NCI-H226 (cell line): ENCODE measurements around the gene UQCR11.
A peak's percentile ranks its signal among the peaks of the same experiment; 100 is the strongest.
"Not testable (repeated sequence)": the region's sequence is repeated elsewhere in the genome, so short reads cannot be mapped to it uniquely, and the experiment has no call there.

Experiments used
- DNase-seq: peaks from one replicate; pipeline ENCODE4 v3.0.0-alpha.2; 2015

The UQCR11 gene

DNA sequence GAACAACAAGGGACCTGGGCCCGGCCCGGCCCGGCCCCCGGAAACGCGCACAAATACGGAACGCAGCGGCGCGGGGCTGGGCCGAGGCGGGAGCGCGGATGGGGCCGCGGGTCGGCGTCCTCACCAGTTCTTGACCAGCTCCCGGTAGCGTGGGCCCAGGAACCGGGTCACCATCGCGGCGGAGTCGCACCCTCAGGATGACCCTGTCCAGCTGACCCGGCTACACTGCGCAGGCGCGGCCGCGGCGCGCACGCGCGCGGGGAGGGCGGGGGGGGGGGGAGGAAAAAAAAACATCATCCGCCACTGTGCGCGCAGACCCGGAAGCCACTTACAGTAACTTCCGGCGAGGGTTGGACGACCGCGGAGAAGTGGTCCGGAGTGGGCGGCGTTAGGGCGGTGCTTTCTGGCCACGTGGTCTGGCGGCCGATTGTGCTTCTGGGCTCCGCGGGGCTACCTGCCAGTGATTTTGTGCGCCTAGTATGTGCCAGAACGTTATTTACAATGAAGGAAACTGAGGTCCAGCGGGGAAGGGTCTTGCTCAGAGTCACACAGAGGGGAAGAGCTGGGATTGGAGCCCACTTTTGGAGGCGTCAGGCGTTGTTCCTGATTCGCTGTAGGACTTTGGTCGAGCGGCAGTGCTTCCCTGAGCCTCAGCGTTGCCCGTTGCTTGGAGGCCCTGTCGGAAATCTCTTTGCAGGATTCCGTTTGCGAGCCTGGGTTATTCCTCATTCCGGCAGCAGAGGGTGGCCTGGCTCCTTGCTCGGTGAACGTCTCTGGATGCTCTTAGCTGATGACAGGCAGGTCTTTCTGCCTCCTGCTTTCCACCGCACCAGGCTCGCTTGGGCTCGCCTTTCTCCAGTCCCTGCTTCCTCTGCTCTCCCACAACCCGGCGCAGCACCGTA lies at the start of gene UQCR11:
Gene UQCR11 (minus strand): TSS at position 227 of the 902 bp plus-strand sequence. CDS start 53 bp downstream, at position 174.
- peak; percentile 90 for DNase-seq

DNA sequence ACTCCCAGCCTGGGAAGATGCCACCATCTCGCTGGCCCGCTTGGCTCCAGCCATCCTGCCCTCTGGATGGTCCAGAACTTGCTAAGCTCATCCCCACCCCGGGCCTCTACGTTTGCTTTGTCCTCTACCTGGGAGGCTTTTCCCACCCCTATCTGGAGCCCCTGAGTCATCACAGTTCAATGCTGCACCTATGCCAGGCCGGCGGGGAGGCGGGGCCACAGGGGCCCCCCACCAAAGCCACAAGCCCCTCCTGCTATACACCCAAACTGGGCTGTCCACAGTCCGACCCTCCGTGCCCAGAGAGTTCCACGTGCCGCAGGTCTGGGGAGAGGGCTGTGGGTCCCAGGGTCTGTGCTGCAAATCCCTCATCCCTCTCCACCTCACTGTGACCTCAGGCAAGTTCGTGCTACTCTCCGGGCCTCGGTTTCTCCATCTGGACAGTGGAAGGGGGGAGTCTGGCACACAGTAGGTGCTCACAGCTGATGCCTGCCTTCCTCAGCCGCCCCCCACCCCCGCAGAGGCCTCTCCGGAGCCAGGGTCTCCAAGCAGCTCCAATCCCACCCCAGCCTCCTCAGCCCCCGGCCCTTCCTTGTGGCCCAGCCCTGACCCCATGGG lies 49.0 kb upstream of the UQCR11 start:
- DNase-seq = no peak

DNA sequence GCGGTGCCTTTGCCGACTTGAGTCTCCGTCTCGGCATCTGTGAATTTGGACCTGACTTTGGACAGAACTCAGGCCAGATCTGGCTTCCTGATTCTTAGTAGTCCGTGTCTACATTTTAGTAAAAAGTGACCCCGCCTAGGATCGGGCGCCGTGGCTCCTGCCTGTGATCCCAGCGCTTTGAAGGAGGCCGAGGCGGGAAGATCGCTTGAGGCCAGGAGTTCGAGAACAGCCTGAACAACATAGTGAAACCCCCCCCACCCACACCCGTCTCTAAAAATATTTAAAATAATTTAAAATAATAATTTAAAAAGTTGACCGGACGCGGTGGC lies 48.0 kb upstream of the UQCR11 start:
- DNase-seq = no peak

DNA sequence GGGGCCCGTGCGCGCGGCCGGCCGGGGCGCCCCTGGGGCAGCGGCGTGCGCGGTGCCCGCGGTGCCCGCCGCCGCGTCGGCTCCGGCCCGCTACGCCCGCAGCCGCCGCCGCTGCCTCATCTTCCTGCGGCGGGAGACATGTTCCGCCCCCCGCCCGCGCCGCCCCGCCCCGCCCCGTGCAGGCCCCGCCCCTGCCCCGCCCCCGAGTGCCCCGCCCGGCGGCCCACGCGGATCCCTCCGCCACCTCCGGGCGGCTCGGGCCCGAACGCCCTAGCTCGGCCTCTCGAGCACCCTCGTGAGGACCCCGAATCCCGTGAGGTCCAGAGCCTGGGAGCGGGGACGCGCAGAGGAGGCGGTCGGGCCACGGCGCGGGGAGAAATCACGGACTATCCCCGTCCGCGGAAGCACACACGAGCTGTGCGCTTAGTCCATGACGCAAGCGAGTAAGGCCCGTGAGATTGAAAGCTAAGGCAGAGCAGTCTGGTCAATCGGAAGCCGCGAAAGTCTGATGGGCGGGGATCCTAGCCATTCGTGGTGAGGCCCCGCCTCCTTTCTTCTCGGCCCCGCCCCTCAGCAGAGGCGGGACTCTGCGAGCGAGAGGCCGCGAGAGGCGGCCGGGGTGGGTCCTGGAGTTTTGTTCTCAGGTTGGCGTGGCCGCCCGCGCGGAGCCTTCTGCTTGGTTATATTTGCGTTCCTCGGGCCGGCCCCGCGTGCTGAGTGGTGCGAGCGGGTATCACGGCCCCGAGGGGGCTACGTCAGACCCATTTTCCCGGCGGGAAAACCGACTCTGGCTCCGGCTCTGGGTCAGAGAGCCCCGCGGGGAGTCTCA lies 47.4 kb upstream of the UQCR11 start, which contains the start of gene TCF3:
Gene TCF3 (minus strand): TSS at position 145 of the 829 bp plus-strand sequence. CDS start 2,367 bp downstream, outside the sequence.
- peak; percentile 91 for DNase-seq

DNA sequence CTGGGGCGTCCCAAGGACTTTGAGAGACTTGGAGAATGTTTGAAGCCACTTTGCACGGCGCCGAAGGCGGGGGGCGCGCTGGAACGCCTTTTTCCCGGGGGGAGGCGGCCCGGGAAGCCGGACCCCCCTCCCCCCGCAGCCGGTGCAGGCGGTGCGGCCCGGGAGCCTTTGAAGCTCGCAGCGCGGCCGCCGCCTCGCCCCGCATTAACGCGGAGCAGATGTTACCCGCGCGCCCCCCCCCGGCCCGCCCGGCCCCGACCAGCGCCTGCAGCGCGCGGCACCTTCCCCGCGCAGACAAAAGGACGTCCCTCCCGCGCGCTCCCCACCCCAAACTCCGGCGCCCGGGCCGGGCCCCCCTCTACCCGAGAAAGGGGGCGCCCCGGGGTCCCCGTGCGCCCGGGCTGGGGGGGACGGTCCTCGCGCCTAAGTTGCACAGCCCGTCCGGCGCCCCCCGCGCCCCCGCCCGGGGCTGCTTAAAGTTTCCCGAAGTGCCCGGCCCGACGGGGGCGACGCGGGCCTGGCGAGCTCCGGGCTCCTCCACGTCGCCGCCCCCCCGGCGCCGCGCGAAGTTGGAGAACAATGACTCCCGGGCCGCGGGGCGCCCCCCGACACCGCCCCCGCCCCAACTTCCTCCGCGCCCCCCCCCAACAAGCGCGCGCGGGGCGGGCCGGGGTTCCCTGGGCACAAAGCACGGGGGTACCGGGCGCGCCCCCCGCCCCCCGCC lies 46.5 kb upstream of the UQCR11 start:
- no peak for DNase-seq

DNA sequence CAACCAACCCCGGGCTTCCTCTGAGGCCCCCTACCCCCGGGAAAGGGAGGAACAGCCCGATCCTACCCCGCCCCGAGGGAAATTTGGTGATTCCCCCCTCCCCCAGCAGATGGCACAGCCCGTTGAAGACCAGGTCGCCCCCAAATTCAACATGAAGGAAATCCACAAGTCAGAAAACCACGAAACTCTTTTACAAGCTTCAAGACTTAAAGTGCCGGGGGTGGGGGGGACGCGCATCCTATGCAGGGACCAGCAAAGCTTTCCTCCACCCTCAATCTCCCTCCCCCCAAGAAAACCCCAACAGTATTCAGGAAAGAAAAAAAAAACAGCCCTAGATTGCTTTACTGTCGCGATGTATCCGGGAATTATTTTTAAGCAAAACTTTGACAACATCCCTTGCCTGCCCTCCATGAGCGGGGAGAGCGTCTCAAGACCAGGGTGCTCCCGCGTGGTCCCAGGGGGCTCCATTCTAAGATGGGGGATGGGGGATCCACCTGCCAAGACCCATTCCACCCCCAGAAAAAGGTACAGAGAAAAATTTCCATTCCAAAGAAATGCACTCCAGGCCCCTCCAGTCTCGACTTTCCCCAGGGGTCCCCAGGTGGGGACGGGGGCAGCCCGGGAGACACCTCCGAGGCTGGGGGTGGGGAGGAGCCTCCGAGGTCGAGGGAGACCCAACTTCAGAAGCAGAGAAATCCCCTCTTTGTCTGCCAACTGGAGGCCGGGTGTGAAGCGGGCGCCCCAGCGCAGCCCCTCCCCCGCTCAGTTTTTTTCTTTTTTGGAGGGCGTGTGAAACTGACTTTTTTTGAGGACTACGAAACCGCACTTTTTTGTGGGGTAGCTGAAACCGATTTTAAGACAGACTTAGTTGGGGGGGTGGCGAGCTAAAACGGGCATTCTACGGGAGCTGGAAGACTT lies 45.6 kb upstream of the UQCR11 start:
- no peak for DNase-seq

DNA sequence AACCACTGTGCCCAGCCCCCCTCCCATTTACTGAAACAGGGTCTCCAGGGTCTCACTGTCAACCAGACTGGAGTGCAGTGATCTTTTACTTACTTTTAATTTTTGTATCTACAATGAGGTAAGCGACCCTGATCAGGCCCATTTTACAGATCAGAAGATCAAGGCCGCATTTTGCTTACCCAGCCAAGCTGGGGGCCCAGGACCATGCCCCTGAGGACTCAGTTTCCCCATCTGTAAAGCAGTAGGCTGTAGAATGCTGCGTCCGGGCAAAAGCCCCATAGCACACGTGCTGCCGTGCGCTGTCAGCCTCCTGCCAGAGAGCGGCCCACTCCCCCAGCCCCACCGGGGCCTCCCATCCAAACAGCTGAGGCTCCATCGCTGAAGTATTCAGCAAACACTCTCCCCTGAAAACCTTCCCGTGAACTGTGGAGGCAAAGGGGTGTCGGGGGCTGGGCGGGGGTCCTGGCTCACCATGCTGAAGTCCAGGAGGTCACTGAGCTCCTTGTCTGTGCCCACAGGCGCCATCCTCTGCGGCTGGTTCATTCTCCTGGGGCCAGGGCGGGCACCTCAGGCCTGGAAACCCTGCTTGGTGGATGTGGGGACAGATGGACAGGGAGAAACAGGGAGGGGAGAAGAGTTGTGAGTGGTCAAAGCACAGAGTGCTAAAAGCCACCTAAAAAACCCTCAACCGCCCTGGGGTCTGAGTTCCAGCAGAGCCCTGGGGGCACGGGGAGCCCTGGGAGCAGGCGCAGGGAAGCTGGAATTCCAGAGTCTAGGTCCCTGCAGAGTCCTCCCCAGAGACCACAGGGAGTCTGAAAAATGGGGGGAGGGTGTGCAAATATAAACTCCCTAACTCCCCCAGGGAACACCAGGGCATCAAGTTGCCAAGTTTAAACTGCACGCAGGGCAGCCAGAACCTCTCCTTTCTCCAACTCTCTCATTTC lies 44.7 kb upstream of the UQCR11 start:
- DNase-seq = no peak

DNA sequence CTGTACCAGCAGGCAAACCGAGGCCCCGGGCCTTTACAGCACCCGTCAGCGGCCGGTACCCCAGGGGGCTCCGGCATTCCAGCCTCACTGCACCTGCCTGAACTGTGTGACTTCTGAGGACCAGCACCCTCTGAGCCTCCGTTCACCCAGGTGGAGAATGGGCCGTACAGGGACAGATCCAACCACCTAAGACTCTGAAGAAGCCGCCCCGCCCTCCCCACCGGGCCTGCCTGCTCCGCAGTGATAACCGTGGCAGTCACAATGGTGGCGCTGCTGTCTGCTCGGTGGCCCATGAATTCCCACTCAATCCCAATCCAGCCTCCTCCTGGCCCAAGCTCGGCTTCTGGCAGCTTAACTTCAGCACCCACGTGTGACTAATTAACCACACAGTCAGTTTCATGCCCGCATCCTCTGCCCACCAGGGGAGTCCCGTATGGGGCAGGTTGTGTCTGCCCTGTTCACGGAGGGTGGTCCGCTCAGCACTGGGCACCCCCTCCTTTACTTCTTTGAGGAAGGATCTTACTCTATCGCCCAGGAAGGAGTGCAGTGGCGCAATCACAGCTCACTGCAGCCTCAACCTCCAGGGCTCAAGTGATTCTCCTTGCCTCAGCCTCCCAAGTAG lies 43.8 kb upstream of the UQCR11 start:
- no peak for DNase-seq

DNA sequence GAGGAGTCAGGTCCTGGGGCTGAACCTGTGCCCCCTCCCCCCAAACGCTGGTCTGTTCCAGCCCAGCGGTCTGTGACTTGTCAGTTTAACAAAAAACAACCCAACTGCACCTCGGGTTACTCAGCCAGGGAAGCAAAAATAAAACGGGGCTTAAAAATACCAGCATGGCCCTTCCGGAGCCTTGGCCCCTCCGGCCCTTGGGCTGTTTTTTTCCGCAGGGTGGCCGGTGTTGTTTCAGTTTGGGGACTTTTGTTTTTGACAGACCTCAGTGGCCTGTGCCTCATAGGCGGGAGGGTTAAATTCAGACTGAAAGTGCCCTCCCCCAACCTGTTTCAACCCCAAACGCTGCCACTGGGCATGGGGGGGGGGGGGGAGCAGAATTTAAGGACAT lies 43.2 kb upstream of the UQCR11 start:
- no peak for DNase-seq

DNA sequence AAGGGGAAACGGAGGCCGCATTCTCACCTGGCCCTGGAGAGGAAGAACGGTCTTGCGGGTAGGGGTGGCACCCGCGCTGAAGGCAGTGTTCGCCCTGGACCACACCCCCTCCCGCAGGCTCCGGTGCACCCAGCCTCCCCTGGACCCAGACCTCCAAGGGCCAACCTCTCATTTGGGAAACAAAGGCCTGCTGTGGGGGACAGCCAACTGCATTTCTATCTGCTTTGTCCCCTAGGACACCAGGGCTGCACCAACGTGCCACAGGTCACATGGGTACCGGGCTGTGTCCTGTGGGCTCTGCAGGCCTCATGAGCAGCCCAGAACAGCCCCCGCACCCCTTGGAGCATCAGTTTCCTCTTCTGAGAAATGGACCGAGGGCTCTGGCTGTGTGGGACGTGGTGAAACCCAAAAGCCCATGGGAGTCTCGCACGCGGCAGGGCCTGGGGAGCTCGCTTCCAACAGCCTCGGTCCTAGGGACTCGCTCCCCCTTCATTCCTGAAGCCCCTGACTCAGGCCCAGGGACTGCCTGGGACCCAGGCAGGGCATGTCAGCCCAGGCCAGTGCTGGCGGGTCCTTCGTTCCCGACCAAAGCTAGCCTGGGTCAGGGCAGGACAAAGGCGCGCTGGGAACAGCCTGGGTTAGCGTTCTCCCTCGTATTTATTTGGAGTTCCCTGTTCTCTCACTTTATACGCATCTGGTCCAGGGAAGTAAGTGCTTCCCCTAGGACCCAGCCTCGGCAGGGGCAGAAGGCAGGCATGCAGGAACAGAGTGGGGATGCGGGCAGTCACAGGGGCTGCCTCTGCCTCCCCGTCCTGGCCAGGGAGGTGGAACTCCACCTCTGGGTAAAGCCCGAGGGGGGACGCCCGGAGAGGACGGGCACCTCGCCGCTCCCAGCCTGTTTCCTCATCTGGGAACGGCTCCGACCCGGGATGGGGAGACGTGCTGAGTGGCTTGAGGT lies 42.5 kb upstream of the UQCR11 start:
- DNase-seq = no peak

DNA sequence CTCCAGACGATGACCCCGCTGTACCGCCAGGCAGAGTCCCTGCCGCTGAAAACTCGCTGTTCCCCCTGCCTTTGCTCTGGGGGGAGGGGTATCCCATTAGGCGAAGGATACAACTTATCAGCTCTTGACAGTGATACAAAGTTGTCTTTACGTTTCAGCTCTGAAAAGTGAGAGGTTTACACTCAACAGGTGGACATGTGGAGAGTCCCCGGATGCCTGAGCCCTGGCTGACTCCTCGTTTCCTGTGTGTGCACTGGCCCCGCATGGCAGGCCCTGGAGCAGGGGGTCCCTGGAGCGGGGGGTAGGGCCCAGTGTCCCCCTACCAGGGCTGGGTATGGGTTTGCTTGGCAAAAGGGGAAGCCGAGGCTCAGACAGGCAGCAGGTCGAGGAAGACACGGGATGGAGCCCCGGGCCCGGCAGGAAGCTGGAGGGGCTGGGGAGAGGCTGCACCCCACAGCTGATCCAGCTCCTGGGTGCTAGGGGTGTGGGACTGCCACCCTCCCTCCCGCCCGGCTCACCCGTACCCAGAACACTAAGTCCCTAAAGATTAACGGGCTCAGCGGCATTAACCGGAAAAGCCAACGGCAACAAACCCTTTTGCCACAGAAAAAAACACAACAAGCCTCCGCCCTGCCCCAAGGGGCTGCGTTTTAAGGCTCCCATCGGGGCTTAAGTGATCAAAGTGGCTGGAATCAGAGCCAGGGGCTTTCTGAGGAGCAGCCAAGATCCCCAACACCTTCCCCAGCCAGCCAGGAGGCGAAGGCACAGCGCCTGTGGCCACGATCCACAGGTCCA lies 41.6 kb upstream of the UQCR11 start:
- no peak for DNase-seq

DNA sequence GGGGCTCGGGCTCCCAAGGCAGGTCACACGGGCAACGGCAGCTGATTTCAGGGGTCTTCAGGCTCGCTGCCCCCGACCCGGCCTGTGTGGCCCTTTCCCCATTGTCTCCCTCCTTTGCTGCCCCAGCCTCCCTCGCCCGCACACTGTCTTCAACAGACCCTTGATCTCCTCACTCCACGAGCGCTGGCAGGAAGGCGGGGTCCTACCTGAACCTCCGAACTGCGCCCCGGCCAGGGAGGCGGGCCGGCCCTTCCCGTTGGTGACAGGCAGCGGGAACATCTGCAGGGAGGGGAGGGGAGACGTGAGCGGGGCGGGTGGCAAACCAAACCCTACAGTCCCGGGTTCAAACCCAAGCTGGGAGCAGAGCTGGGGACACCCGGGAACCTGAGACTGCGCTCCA lies 40.9 kb upstream of the UQCR11 start:
- no peak for DNase-seq

DNA sequence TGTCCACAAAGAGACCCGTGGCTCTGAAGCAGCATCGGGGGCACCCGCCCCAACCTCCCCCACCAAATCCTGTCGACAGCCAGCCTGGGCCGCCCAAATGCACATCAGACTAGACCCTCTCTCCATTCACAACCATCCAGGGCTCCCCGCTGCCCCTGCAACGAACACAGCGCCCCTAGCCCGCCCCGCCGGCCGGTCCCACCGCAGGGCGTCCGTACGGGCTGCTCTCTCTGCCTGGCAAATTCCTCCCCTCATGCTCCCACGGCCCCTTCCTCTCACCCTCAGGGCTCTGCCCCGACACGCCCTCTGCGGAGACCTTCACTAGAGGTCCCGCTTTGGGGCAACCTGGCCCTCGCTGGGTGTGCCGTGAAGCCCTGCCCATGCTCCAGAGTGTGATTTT lies 40.0 kb upstream of the UQCR11 start:
- DNase-seq = no peak

DNA sequence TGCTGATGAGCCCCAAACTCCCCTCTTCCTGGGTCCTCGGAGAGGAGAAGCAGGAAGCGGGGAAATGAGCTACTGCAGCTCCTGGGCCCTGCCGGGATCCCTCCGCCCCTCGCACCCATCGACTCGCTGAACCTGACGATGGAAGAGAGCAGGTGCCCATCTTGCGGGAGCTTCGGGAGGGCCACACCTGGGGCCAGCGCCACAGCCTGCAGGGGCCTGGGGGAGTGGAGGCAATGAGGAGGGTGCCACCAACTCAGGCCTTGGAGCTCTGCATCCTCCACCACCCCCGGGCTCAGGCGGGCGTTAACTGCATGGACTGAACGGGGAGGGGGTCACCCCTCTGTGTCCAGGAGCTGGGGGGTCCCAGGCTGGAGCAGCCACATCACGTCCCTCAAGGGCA lies 38.8 kb upstream of the UQCR11 start:
- no peak for DNase-seq

DNA sequence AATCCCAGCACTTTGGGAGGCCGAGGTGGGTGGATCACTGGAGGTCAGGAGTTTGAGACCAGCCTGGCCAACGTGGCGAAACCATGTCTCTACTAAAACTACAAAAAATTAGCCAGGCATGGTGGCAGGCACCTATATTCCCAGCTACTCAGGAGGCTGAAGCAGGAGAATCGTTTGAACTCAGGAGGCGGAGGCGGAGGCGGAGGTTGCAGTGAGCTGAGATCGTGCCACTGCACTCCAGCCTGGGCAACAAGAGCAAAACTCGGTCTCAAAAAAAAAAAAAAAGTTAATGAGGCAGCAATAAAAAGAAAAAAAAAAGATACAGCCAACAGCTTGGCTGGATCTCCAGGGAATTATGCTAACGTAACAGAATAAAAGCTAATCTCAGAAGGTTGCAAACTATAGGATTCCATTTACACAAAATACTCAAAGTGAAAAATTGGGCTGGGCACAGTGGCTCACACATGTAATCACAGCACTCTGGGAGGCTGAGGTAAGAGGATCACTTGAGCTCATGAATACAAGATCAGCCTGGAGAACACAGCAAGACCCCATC lies 35.7 kb upstream of the UQCR11 start:
- not testable (repeated sequence) for DNase-seq

DNA sequence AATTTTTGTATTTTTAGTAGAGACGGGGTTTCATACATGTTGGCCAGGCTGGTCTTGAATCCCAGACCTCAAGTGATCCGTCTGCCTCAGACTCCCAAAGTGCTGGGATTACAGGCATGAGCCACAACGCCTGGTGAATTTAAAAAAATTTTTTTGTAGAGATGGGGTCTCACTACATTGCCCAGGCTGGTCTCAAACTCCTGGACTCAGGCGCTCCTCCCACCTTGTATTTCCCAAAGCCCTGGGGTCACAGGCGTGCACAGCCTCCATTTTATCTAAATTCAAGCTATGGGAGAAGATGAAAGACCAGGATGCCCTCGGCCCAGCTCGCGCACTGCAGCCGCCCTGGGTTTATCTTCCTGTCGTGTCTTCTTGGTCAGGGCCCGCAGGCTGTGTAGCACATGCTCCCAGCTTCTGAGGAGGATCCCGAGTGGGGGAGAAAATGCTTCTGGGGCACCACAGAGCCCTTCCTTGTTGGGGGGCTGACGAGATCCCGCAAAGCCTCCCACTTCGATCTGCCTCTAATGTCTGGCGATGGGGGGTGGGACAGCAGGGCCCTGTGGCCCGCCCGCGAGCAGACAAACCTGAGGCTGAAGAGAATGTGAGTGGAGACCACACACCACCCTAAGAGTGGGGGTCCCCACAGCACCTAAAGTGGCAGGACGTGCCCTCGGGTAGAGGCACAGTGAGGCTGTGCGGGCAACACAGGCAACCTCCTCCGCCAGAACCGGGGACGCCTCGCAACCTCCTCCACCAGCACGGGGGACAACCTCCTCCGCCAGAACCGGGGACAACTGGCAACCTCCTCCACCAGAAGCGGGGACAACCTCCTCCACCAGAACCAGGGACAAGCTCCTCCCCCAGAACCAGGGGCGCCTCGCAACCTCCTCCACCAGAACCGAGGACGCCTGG lies 31.3 kb upstream of the UQCR11 start:
- no peak for DNase-seq

DNA sequence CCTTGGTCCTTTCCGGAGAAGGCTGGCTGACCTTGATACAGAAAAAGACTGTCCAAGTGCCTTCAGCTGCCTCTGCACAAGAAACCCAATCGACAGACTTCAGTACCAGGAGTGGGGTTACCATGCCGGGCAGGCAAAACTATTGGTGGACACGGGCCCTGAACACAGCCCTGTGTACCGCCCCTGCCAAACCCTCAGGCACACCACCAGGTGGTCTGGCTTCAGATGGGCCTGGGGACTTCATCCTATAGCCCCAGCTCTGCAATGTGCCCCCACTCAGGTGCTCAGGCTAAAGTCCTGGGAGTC lies 29.6 kb upstream of the UQCR11 start:
- DNase-seq = no peak
